OCI-LY7 (cell line): Measurements from ENCODE around the gene GABARAP.

Experiments
- CTCF ChIP-seq: fragments of 200-600 bp; sonication (generic); conservative IDR thresholded peaks from 2 replicates; pipeline ENCODE4 v1.5.1; 2014; ENCODE audit warnings: mild to moderate bottlenecking, antibody characterized with exemption, low read length, moderate library complexity, mixed read lengths
- EZH2phosphoT487 ChIP-seq: fragments of 200-600 bp; sonication (generic); IDR thresholded peaks from 2 replicates; pipeline ENCODE4 v1.6.1; 2018; ENCODE audit warnings: low read depth, borderline replicate concordance, mild to moderate bottlenecking, mixed run types, antibody characterized with exemption, low read length, moderate library complexity, mixed read lengths

GRCh38 chr17:7218758-7219157, 23.5 kb downstream of the GABARAP start:
- no peak for TF ChIP-seq CTCF
- no peak for TF ChIP-seq EZH2phosphoT487
